HG03045 (cell line): ENCODE measurements around the gene PCNX2.
"Not testable (repeated sequence)": the region's sequence is repeated elsewhere in the genome, so short reads cannot be mapped to it uniquely, and the experiment has no call there.

Source experiments
- ATAC-seq: cut with Tn5 transposase; IDR thresholded peaks from one replicate; pipeline ENCODE4 v1.9.1; 2021; ENCODE audit warnings: mild to moderate bottlenecking, moderate library complexity; ENCODE audit not compliant: unreplicated experiment

The PCNX2 gene

DNA sequence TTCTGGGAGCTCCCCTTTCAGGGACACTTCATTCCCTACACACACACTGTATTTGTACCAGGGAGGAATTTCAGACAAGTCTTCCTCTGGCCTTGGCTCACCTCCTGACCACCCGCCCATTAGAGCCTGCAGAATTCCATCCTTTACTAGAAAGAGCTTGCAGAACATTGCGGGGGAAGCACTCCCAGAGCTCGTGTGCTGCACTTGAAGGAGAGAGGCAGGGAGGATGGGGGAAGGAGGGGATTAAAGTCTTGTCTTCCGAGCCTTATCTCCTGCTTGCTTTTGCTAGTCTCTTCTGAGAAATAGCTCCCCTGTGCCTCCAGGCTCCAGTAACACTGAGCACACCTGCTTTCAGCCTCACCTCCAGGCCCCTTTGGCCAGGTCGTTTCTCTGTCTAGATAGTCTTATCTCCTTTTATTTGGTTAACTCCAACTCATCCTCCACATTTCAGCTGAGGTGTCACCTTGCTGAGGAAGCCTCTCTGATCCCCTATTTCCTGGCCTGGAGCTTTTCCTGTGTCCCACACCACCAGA lies 62.0 kb downstream of the PCNX2 start:
- ATAC-seq, result no peak

DNA sequence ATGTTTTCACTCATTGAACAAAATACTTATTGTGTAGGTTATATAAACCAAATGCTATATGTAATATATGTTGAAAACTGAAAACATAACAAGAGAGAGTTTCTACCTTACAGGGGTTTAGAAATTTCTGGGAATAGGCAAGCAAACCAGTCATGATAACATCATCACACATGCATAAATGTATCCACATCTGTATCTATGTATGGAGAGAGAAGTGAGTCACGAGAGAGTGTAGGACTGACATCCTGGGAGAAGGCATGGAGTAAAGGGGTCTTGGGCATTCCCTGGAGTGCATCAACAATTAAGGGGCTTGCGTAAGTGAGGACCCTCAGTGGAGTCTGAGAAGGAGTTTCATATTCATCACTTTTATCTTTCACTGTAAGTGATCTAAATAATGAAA lies 65.5 kb downstream of the PCNX2 start:
- ATAC-seq, result no peak

DNA sequence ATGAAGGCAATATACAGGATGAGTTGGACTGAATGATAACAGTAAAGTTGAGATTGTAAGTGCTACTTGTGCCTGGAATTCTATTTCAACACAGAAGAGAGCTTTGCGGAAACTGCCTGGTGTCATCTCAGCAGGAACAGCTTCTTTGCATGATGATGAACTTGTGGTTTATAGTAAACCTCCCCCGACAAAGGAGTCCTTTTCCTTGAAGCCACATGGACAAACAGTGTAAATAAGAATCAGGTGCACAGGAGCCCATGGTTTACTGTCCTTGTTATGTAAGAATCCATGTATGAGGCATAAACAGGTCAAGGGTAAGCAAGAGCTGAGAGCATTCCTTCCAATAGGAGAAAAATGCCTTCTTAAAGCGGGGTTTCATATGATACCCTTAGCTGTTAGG lies 66.2 kb downstream of the PCNX2 start:
- ATAC-seq, result no peak

GRCh38 chr1:233227930-233228465 lies 67.5 kb downstream of the PCNX2 start:
- no peak for ATAC-seq

GRCh38 chr1:233224311-233224710 lies 71.2 kb downstream of the PCNX2 start:
- no peak for ATAC-seq

DNA sequence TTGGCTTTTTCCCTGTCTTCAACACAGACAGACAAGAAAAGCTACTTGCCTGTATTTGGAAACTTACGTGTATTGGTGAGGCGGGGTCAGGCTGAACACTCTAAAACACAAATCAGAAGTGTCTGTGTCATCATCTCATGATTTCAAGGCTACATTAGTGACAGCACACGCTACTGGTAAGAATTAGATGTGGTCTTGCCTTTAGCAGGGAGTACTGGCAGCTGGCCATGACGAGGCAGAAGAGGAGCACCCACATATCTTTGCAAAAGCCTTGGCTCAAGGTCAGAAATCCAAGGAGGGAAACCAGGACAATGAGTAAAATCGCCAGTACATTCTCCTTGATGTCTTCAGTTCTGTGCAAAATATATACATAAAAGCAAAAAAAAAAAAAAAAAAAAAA lies 77.7 kb downstream of the PCNX2 start:
- no peak for ATAC-seq

GRCh38 chr1:233216009-233216408 lies 79.5 kb downstream of the PCNX2 start:
- no peak for ATAC-seq

DNA sequence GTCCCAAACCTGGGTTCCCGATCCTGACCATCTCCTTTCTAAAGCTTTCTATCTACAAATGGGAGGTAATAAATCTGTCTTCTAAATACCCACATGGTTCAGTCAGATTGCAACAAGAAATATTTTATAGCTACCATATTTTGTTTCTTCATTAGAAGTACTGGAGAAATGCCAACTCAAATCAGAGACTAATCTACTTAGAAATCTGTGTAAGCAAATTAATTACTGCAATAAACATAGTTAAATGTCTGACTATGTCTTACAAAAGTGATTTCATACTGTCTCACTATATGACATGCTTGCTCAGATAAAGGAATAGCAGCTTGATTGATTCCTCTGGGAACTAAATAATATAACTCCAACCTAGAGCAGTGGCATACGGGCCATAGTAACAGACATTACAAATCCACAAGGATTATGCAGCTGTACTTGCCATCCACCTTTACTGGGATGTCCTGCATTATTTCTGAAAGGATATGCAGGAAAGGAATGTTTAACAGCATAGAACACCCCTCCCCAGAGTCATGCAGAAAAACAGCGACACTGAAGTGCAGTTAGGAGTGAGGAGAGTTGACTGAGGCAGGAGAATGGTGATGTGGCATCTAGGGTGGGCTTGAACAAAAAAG lies 80.3 kb downstream of the PCNX2 start:
- ATAC-seq, result no peak

- ATAC-seq, result no peak
Measured at GRCh38 chr1:233211595-233211994, 83.9 kb downstream of the PCNX2 start.

DNA sequence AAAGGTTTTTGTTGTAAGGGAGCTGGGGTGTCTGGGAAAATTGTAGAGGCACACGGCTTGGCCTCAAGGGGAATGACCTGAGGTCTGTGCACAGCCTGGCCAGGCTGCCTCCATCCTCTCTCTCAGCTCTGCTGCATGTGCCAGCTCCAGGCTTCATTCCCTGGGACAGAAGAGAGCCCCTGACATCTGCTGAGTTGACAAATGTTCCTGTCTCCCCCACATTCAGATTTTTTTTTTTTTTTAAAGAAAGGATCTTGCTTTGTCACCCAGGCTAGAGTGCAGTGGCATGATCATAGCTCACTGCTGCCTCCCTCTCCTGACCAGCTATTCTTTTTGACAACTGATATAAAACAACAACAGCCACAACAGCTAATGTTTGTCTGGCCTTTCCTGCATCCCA lies 84.4 kb downstream of the PCNX2 start:
- ATAC-seq, result no peak

DNA sequence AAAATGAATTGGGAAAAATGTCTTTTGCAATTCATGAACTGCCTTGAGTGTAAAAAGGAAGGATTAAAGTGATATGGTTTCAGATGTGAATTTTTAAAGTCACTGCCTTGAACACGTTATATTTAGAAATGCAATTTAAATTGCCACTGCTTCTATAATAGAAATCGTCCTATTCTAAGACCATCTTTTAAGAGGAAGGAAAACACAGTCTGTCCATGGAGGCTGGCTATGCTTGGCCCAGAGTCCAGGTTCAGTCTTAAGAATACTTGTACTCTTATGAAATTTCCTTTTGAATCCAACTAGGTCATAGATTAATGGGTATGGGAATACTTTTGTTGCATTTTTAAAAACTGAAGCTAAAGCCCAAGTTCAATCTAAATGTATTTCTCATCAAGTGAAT lies 86.0 kb downstream of the PCNX2 start:
- no peak for ATAC-seq

DNA sequence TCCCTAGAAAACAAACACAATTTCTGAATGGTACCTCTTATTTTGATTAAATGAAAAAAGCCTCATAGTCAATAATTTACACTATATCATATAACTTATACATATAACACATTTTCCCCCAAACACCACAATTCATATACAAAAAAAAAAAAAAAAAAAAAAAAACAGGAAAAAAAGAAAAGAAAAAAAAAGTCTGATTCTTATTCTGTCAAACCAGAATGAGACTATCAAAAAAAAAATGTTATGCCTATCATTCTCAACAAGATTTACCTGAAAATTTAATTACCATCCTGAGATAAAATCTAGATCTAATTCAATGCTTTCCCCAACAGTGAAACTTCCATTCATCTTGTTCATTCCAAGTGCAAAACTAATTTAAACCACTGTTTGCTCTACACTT lies 86.8 kb downstream of the PCNX2 start:
- ATAC-seq, result no peak

- ATAC-seq, result no peak
Measured at GRCh38 chr1:233197940-233198339, 97.6 kb downstream of the PCNX2 start.

DNA sequence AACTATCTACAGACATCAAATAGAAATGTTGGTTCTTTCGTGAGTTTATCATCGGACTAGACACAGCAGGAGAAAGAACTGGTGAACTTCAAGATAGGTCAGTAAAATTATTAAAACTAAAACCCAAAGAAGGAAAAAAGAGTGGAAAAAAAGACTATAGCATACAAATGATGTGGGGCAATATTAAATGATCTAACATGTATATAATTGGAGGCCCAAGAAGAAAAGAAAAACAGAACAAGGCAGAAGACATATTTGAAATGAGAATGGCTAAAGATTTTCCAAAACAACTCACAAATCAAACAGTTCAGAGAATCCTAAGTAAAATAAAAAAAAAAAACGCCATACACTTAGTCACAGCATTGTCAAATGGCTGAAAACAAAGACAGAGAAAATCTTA lies 101.8 kb downstream of the PCNX2 start:
- ATAC-seq, result no peak

- ATAC-seq, result no peak
Measured at GRCh38 chr1:233190987-233191386, 104.5 kb downstream of the PCNX2 start.

DNA sequence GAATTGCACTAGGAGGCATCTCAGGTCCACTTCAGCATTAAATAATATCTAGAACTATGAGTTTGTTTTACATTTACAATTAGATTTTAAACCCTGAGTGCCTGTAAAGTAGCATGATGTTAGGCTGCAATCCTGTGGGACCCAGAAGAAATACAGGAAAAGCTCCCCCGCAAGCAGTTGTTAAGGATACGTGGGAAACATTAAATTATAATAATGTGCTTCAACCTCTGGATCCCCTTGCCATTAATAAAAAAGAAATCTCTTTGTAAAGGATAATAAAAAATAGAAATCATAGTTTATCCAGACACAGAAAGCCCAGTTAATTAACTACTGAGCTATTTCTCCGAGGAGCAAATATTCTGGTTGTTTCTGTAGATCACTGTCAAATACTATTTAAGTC lies 106.0 kb downstream of the PCNX2 start:
- ATAC-seq, result no peak

- no peak for ATAC-seq
Measured at GRCh38 chr1:233188061-233188460, 107.5 kb downstream of the PCNX2 start.

- no peak for ATAC-seq
Measured at GRCh38 chr1:233183226-233184020, 112.1 kb downstream of the PCNX2 start.

DNA sequence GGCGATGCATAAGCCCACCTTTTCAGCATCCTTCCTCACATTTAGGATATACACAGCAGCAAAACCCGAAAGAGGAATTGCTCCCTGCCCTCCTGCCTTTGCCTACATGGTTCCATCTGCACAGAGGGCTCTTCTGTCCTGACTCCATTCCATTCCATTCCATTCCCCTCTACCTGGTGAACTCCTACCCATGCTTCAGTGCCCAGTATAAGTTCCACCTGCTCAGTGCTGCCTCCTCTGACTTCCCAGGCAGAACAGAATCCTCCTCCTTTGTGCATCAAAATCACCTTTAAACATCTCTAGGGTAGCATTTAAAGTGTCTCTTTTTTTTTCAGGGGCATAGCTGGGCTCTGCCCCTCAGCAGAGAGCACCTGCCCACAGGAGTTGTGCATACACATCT lies 112.9 kb downstream of the PCNX2 start:
- ATAC-seq, result no peak

GRCh38 chr1:233180641-233181364 lies 114.7 kb downstream of the PCNX2 start:
- no peak for ATAC-seq

DNA sequence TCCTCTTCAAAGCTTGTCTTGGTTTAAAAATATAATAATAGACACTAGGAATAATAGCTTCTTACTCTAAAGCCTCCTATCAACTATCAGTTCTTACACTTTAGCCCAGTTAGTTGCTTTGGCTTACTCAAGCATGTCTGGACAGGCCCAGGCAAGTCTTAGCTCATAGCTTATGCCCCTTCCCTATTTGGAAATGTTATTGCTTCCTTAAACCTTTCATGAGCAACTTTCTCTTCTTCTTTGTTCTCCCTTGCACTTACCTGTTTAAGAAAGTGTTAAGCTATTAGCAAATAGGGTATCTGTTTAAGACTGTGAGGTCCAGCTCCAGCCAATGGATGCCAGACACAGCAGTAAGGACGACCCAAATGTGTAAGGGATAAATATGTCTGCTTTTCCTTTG lies 115.9 kb downstream of the PCNX2 start:
- ATAC-seq, result not testable (repeated sequence)
